Fibroblast of skin of left quadriceps (primary cell): ENCODE measurements around the gene KIF4A.
"Not testable (repeated sequence)": the region's sequence is repeated elsewhere in the genome, so short reads cannot be mapped to it uniquely, and the experiment has no call there.

Experiments
- DNase-seq, 2 experiments: peaks; one replicate each; pipeline ENCODE4 v3.0.0-alpha.2; 2013; ENCODE audit warnings: low read depth in 2 of 2

KIF4A gene

GRCh38 chrX:70289168-70289792, 624 bp upstream of the KIF4A start:
- no peak for DNase-seq

- no peak for DNase-seq
These were observed 2.9 kb downstream of the KIF4A start for GRCh38 chrX:70292788-70293187.

DNA sequence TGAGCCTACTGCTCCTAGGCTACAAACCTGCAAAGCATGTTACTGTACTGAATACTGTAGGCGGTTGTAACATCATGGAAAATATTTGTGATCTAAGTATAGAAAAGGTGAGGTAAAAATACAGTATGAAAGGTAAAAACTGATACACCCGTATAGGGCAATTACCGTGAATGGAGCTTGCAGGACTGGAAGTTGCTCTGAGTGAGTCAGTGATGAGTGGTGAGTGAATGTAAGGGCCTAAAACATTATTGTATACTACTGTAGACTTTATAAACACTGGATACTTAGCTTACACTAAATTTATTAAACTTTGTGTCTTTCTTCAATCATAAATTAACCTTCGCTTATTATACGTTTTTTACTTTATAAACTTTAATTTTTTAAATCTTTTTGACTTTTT, 3.7 kb downstream of the KIF4A start:
- no peak for DNase-seq

GRCh38 chrX:70301716-70302115, 11.8 kb downstream of the KIF4A start:
- no peak for DNase-seq

DNA sequence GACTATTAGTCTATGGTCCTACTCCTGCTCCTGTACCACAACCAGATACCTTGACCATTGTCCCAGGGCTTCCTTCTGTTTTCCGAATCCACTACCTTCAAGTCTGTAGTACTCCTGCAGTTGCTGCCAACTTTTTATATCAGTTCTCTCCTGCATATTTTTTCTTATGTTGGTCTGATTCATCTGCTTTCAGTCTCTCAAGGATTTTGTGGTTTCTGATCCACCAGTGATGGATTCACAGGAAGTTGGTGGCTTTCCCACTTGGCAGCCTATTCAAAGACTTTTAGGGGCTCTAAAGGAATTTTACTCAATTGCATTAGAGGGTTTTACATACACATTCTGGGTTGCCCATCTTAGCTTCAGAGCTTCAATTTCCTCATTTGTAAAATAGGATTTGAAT, 23.6 kb downstream of the KIF4A start:
- peak; percentile 39 for DNase-seq

- DNase-seq = no peak
These were observed 32.9 kb downstream of the KIF4A start for GRCh38 chrX:70322784-70323183.

GRCh38 chrX:70323628-70324027, 33.7 kb downstream of the KIF4A start:
- not testable (repeated sequence) for DNase-seq

GRCh38 chrX:70324326-70324725, 34.4 kb downstream of the KIF4A start:
- no peak for DNase-seq

- peak; percentile 32 to 41 for DNase-seq
These were observed 41.3 kb downstream of the KIF4A start for GRCh38 chrX:70331161-70331560.

DNA sequence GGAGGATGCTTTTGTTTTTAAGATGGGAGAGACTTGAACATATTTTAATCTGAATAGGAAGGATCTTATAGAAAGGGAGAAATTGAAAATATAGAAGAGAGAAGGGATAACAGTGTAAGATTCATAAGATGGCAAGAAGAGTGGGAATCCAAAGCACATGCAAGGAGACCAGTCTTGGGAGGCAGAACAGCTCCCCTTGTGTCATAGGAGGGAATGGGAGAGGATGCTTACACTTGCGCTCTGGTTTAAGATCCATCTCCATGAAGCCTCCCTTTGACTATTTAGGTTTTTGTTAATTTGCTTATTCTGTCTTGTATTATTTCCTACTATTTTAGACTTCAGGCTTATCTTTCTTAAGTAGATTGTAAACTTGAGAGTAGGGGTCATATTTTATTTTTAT, 42.7 kb downstream of the KIF4A start:
- no peak for DNase-seq

DNA sequence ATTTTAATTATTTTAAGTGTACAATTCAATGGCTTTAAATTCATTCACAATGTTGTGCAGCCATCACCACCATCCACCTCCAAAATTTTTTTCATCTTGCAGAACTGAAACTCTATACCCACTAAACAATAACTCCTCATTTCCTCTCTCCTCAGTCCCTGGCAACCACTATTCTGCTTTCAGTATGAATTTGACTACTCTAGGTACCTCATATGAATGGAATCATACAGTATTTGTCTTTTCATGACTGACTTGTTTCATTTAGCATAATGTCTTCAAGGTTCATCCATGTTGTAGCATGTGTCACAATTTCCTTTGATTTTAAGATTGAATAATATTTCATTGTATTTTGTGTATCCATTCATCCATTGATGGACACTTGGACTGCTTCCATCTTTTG, 46.9 kb downstream of the KIF4A start:
- no peak for DNase-seq

GRCh38 chrX:70338290-70338689, 48.4 kb downstream of the KIF4A start:
- DNase-seq = no peak

DNA sequence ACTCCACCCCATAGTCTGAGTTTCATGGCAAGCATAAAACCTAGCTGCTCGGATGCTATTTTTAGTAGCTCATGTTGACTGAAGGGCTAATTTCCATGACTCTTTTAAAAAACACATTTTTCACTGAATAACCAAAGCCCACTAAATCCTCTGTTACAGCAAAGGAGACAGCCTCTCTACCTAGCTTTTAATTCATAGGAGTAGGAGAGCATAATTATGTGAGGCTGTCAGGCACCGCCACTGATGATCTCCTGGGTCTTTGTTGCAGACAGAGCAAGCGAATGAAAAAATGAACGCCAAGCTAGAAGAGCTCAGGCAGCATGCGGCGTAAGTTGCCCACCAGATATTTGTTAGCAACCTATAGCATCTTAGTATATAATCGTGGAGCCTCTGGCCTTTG, 53.5 kb downstream of the KIF4A start:
- no peak for DNase-seq

GRCh38 chrX:70346418-70347070, 56.6 kb downstream of the KIF4A start:
- no peak for DNase-seq

DNA sequence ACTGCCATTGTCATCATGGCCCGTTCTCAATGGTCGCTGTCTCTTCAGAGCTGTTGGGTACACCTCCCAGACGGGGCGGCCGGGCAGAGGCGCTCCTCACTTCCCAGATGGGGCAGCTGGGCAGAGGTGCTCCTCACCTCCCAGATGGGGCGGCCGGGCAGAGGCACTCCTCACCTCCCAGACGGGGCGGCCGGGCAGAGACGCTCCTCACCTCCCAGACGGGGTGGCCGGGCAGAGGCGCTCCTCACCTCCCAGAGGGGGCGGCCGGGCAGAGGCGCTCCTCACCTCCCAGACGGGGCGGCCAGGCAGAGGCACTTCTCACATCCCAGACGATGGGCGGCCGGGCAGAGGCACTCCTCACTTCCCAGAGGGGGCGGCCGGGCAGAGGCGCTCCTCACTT, 58.9 kb downstream of the KIF4A start:
- DNase-seq = not testable (repeated sequence)

DNA sequence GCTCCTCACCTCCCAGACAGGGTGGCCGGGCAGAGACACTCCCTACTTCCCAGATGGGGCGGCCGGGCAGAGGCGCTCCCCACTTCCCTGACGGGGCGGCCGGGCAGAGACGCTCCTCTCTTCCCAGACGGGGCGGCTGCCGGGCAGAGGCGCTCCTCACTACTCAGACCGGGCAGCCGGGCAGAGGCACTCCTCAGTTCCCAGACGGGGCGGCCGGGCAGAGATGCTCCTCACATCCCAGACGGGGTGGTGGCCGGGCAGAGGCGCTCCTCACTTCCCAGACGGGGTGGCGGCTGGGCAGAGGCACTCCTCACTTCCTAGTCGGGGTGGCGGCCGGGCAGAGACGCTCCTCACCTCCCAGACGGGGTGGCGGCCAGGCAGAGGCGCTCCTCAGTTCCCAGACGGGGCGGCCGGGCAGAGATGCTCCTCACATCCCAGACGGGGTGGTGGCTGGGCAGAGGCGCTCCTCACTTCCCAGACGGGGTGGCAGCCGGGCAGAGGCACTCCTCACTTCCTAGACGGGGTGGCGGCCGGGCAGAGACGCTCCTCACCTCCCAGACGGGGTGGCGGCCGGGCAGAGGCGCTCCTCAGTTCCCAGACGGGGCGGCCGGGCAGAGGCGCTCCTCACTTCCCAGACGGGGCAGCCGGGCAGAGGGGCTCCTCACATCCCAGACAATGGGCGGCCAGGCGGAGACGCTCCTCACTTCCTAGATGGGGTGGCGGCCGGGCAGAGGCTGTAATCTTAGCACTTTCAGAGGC, 59.6 kb downstream of the KIF4A start:
- not testable (repeated sequence) for DNase-seq

- no peak for DNase-seq
These were observed 62.6 kb downstream of the KIF4A start for GRCh38 chrX:70352496-70352895.

- DNase-seq = no peak
These were observed 63.6 kb downstream of the KIF4A start for GRCh38 chrX:70353514-70353913.

DNA sequence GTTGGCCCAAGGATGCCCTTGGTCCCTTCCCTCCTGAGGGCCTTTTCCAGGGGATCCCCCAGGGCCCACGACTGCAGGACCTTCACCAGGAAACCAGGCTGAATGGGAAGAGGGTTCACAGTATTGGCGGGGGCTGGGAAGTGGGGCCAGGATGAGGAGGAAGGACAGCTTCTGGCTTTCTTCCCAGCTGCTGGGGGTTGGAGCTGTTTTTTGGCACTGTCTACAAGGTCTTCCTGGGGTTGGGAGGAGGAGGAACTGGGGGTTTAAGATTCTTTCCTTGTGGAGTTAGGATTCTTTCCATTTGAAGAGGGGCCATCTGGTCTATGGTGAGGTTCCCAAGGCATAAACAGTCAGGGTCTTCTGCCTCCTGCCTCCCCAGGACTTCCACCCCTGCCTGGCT, 64.8 kb downstream of the KIF4A start:
- peak in 1 of 2 experiments; percentile 5 for DNase-seq

DNA sequence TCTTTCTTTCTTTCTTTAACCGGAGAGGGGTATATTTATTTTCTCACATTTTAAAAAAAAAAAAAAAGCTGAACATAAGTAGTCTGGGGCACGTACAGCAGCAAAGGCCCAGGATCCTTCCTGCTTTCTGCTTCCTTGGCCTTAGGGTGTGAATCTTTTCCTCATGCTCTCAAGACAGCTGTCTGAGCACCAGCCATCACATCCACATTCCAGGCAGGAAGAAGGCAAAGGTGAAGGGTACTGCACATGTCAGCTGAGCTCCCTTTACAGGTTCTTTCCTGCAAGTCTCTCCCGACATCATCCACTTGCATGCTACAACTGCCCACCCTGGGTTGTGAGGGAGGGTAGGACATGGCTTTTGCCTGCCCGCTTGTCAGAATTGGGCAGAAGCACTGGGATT, 69.6 kb downstream of the KIF4A start:
- DNase-seq = no peak

DNA sequence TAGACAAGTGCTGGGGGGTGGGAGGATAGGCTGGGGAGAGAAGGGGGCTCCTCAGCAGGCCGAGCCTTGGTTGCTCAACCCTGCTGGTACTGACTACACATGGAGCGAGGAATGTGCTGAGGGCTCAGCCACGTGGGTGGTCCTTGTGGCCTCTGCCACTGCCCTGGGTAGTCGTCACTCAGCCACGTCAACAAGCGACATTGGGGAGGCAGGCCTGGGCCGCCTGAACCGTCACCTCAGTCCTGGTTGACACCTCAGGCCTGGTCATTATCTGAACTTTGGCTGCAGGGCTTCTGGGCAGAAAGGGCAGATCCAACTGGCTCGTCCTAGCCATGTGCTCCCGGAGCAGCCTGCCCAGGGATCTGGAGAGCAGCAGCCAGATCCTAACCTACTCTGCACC, 70.5 kb downstream of the KIF4A start:
- DNase-seq = no peak

DNA sequence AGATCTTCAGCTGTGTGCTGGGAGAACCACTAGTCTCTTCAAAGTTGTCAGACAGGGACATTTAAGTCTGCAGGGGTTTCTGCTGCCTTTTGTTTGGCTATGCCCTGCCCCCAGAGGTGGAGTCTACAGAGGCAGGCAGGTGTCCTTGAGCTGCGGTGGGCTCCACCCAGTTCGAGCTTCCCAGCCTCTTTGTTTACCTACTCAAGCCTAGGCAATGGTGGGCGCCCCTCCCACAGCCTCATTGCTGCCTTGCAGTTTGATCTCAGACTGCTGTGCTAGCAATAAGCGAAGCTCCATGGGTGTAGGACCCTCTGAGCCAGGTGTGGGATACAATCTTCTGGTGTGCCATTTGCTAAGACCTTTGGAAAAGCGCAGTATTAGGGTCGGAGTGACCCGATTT, 78.8 kb downstream of the KIF4A start:
- DNase-seq = not testable (repeated sequence)

GRCh38 chrX:70386235-70386634, 96.3 kb downstream of the KIF4A start:
- no peak for DNase-seq
